Astrocyte (in vitro differentiated cells and primary cell): Measurements from ENCODE around the gene IRGQ.

ENCODE experiments used
- EZH2 ChIP-seq: IDR thresholded peaks from 2 replicates; pipeline ENCODE4 v1.6.1; 2012; ENCODE audit warnings: mild to moderate bottlenecking, low read length, inconsistent platforms; ENCODE audit not compliant: insufficient read depth
- TF ChIP-seq, protein P1 (sequence below): IDR thresholded peaks from 2 replicates; pipeline ENCODE4 v1.5.1; 2011; ENCODE audit warnings: low read depth, mild to moderate bottlenecking, inconsistent platforms, low read length, moderate library complexity; ENCODE audit not compliant: insufficient read depth

- TF ChIP-seq EZH2 = no peak
- TF ChIP-seq, protein P1, sequence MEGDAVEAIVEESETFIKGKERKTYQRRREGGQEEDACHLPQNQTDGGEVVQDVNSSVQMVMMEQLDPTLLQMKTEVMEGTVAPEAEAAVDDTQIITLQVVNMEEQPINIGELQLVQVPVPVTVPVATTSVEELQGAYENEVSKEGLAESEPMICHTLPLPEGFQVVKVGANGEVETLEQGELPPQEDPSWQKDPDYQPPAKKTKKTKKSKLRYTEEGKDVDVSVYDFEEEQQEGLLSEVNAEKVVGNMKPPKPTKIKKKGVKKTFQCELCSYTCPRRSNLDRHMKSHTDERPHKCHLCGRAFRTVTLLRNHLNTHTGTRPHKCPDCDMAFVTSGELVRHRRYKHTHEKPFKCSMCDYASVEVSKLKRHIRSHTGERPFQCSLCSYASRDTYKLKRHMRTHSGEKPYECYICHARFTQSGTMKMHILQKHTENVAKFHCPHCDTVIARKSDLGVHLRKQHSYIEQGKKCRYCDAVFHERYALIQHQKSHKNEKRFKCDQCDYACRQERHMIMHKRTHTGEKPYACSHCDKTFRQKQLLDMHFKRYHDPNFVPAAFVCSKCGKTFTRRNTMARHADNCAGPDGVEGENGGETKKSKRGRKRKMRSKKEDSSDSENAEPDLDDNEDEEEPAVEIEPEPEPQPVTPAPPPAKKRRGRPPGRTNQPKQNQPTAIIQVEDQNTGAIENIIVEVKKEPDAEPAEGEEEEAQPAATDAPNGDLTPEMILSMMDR = no peak
Measured at GRCh38 chr19:43605875-43606568, 10.1 kb upstream of the IRGQ start.
